Right forelimb (tissue), 1 donor: ENCODE results near the gene SPATA31E1.
"Not testable (repeated sequence)": the region's sequence is repeated elsewhere in the genome, so short reads cannot be mapped to it uniquely, and the experiment has no call there.

Experiments used
- DNase-seq: peaks from one replicate; pipeline ENCODE4 v3.0.0-alpha.2; 2018

SPATA31E1 gene

DNA sequence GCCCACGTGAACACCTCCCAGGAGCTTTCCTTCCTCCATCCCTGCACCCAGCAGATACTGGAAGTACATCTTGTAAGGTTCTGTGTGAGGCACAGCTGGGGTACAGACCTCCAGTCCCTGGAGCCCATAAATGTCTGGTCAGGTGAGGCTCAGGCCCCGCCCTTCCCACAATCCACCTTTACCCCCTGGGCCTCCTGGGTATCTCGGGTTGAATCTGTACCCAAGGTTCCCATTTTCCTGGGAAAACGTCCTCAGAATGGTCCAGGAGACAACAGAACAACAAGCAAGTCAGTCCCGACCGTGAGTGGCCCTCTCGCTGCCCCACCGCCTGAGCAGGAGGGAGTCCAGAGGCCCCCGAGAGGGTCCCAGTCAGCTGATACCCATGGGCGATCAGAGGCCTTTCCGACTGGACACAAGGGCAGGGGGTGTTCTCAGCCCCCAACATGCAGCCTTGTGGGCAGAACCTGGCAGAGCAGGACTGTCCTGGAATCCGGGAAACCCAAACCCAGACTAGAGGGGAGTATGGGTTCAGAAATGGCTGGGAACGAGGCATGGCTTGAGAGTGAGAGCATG, 4.3 kb downstream of the SPATA31E1 start:
- DNase-seq: no peak

DNA sequence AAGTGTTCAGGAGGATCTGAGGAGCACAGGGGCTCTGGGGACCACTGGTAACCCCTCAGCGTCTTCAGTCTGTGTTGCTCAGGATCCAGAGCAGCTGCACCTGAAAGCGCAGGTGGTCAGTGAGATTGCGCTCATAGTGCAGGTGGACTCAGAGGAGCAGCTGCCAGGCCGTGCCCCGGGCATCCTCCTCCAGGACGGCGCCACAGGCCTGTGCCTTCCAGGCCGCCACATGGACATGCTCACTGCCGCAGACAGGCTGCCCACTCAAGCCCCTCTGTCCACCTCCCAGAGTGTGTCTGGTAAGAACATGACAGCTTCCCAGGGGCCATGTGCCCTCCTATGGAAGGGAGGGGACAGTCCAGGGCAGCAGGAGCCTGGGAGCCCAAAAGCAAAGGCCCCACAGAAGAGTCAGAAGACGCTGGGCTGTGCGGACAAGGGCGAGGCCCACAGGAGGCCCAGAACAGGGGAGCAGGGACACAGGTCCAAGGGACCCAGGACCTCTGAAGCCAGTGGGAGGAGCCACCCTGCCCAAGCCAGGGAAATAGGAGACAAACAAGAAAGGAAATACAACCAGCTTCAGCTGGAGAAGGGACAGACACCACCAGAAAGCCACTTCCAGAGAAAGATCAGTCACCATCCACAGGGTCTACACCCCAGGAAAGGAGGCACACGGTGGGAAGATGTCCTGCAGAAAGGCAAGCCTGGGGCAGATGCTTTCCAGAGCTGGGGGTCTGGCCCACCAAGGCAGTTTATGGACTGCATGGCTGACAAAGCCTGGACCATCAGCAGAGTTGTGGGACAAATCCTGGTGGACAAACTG, 5.2 kb downstream of the SPATA31E1 start:
- DNase-seq: no peak

DNA sequence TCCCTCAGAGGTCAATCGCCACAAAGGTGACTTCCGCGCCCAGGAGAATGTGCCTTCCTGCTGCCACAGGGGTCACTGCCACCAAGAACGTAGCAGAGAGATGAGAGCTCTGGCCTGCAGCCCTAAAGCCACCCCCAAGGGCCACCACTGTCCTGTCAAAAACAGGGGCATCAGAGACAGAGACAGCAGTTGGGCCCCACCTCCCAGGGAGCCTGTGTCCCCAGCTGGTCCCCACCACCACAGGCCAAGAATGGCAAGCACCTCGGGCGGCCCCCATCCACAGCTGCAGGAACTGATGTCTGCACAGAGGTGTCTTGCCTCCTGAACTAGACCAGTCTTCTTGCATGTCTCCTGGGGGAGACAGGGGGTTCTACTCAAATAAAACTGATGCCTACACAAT, 5.8 kb downstream of the SPATA31E1 start:
- no peak for DNase-seq

DNA sequence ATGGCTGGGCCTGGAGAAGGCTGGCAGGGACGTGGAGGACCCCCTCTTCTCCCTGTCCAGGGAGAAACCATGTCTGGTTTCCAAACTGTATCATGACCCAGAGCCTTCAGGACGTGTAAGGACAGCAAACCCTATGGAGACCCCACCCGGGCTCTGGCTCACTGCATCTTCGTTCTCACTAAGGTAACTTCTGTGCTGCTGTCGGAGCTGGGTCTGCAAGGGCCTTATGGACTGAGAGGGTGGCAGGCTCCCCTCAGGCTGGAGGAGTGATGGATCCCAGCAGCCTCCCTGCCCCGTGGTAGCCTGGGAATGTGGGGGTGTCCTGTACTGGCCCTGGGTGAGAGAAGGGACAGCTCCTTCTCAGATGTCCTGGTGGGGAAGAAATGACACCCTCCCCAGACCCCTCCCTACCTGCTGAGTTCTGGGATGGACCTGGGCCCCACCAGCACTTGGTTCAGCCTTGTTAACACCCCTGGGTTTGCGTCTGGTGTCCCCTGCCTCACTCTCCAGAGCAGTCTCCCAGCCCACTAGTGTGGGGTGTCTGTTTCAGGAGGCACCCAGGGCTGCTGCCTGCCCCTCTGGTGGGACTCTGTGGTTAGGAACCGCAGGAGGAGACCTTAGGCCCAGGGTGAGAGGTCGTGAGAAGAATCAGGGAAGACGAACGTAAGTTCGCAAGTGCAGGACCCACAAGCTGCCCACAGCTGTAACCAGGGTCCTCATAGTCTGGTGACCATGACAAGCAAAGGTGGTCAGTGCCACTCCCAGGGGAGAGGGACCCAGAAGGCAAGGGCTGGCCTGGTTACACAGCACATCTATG, 6.6 kb downstream of the SPATA31E1 start:
- no peak for DNase-seq

DNA sequence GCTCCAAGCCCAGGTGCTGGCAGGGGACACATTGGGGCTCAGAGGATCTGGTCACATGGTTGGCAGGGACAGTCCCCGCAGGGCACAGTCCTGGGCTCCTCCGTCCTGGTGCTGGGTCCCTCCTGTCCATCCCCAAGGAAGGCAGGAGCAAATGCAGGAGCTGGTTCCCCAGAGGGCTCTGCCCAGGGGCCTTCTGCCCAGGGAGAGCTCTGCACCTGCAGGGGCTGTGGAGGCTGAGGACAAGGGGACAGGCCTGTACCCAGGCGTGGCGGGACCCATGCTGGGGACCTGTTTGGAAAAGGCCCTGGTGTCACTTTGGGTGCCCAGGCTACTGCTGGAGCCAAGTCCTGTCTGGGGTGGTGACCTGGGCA, 7.2 kb downstream of the SPATA31E1 start:
- no peak for DNase-seq

DNA sequence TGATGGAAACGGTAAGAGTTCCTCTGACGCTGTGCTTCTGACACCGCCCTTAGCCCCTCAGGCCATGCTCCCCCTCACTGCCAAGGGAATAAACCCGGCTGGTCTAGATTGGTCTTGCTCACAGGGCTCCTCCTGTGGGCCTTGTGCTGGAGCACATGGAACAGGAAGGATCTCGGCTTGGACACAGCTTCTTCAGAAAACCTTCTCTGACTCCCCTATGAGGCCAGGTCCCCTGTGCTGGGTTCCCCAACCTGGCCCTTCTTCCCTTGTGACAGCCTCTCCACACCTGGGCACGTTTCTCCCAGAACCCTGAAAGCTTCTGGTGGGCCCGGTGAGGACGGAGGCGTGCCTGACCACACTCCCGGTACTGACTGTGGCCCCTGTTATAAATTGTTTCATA, 8.2 kb downstream of the SPATA31E1 start:
- DNase-seq: peak; percentile 24

DNA sequence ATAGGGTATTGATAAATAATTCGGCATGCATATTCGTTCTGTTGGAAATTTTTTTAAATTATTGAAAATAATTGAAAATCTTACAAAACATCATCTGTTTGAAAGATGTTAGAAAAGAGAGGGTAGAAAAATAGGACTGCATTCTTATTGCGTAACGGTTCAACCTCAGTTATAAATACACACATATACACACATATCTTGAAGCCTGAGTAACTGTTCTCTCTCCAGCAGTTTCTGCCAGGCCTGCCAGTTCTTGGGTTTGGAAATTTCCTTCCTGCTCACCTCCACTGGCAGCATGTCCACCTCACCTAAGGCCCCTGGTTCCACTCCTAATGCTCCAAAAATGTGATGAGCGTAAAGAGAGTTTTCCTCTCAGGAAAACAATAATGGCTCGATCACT, 9.1 kb downstream of the SPATA31E1 start:
- no peak for DNase-seq

DNA sequence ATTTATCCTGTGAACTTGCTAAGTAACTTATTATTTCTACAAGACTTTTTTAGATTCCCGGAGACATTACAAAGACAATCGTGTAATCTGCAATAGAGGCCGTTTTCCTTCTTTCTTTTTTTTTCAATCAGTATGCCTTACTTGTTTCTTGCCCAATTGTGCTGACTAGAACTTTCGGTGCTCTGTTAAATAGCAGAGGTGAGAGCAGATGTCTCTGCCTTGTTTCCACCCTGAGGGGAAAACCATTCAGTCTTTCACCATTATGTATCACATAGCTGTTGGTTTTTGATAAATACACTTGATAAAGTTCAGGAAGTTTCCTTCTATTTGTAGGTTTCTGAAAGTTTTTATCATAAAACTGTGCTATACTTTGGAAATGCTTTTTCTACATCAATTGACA, 10.3 kb downstream of the SPATA31E1 start:
- no peak for DNase-seq

DNA sequence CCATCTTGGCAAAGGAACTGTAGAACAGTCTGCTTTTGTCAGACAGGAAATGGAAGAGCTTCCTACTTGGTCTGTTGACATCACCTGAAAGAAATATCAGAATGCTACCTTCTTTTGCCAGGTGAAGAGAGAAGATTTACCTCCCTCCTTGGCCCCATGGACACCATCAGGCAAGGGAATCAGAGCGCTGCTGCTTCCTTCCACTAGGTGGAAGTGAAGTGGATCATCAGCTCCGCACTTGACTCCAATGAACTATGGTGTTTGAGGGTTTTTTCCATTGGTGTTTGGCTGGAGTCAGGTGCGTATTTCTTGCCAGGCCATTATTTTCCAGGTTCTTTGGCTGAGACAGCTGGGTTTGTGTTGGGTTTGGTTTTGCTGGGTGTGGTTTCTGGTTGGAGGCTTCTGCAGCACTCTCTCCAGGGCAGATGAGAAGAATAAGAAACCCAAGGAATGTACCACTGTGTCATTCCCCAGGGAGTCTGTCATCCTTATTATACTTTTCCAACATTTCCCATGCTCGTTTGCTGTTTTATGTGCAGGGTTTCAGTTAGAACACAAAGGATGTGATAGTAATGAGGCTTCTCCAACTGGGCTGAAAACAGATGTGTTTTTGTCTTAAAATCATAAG, 12.4 kb downstream of the SPATA31E1 start:
- DNase-seq: no peak

DNA sequence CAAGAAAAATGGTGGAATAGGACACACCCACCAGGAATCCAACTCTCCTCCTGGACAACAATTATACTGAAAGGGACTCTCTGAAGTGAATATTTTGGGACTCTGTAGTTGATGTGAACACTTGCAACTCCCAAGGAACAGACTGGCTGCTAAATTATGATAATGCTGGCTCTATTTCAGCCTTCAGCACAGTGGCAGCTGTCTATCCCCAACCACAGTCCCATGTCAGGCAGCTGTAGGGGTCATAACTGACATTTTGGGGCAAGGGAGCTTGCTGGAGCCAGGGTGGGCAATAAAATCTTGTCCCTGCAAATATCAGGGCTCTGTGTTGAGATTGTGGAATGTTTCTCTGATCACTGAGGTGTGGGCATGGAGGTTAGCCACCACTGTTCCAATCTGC, 14.2 kb downstream of the SPATA31E1 start:
- DNase-seq: no peak

DNA sequence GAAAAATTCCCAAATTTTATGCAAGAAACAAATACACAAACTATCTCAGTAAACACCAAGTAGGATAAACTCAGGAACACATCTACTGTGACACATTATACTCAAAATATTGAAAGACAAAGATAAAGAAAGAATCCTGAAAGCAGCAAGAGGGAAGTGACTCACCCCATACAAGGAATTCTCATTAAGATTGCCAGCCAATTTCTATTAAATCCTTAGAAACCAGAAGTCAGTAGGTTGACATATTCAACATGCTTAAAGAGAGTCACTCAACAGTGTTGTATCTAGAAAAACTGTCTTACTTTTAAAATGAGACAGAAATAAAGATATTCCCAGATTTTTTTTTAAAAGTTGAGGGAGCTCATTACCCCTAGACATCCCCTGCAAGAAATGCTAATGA, 15.5 kb downstream of the SPATA31E1 start:
- DNase-seq: no peak

DNA sequence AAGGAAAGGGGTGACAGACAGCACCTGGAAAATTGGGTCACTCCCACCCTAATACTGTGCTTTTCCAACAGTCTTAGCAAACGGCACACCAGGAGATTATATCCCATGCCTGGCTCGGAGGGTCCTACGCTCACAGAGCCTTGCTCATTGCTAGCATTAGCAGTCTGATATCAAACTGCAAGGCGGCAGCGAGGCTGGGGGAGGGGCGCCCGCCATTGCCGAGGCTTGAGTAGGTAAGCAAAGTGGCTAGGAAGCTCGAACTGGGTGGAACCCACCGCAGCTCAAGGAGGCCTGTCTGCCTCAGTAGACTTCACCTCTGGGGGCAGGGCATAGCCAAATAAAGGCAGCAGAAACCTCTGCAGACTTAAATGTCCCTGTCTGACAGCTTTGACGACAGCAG, 19.7 kb downstream of the SPATA31E1 start:
- DNase-seq: not testable (repeated sequence)

DNA sequence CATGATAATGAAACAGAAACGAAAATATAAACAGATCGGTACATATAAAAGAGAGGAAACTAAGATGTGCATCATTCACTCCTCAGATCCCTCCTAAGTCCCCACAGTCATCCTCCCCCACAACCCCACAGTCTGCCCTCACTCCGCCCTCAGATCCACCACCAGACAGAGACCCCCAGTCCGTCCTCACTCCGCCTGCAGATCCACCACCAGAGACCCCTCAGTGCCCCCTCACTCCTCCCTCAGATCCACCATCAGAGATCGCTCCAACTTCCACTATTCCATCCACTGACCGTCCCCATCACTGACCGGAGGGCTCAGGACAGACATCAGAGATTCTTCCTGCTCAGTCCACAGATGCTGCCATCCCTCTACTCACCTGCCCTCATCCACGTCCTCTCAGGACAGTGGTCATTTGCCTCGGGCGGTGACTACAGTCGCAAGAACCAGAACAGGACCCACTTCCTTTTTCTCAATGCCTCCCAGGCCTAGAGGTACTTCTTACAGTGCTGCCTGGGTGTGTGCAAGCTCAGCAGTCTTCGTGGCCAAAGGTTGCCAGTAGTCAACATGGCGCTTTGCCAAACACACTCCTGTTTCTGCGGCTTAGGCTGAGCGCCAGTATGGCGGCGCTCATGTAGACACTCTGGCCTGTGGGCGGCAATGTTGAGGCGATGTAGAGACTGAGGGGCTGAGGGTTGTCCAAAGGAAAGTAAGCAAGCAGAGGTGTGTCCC, 26.8 kb downstream of the SPATA31E1 start:
- no peak for DNase-seq

DNA sequence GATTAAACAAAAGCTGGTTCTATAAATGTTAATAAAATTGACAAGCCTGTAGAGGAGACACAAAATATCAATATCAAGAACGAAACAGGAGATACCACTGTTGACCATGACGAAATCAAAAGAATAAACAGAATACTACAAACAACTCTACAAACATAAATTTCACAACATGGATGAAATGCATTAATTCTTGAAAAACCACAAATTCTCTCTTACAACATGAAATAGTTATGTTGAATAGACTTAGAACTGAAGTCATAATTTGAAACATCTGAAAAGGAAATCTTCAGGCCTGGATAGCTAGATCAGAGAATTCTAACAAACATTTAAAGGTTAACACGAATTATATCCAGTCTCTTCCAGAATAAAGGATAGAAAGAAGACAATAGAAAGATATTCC, 28.1 kb downstream of the SPATA31E1 start:
- no peak for DNase-seq

DNA sequence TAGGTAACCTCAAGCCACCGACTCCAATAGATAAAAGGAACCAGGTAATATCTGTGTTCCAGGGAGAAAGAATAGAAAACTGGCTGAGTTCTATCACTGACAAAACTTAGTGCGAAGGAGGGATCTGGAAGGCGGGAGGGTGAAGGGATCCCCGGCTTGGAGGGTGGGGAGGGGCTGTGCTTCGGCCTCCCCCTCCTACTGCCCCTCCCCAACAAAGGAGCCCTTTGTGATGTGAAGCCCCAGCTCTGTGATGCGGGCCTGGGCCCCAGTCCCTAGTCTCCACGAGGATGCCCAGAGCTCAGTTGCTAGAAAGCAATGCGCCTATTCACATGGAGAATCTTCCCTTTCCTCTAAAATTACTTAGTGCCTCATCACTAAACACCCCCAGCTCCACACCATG, 35.0 kb downstream of the SPATA31E1 start, which contains the start of gene SPATA31C1:
TSS of gene SPATA31C1 (plus strand) at position 301 of the 400 bp plus-strand sequence.
- not testable (repeated sequence) for DNase-seq

DNA sequence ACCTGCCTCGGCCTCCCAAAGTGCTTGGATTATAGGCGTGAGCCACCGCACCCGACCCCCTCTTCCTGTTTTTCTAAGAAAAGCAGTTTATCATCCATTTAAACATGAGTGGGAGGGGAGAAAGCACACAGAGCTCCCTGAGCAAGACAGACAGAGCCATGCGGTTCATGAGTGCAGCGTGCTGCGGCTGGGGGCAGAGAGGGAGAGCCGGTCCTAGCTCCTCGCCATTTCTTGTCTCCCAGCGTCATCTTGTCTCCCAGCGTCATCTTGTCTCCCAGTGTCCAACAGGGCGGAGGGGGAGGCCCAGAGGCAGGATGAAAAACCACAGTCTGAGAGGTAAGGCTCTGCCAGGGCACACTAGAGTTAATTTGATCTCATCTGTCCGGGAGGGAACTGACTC, 36.3 kb downstream of the SPATA31E1 start:
- DNase-seq: not testable (repeated sequence)

DNA sequence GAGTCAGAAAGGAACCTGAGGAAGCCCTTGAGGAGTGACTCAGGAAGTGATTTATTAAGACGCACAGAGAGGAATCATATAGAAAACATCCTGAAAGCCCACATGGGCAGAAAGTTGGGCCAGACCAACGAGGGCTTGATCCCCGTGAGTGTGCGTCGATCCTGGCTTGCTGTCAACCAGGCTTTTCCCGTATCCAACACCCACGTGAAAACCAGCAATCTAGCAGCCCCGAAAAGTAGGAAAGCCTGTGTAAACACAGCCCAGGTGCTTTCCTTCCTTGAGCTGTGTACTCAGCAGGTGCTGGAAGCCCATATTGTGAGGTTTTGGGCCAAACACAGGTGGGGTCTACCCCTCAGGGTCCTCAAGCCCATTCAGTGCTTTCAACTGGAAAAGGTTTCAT, 38.9 kb downstream of the SPATA31E1 start:
- not testable (repeated sequence) for DNase-seq

DNA sequence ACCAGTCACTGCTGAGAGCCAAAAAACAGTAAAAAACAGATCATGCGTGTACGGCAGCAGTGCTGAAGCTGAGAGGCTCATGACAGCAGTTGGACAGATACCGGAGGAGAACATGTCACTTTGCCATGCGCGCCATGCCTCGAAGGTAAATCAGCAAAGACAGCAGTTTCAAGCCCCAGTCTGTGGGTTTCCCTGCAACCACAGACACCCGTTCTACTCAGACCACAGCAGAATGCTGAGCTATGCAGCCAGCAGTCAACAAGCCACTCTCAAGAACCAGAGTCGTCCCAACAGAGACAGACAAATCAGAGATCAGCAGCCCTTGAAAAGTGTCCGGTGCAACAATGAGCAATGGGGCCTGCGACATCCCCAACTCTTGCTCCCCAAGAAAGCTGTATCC, 40.3 kb downstream of the SPATA31E1 start:
- DNase-seq: not testable (repeated sequence)

DNA sequence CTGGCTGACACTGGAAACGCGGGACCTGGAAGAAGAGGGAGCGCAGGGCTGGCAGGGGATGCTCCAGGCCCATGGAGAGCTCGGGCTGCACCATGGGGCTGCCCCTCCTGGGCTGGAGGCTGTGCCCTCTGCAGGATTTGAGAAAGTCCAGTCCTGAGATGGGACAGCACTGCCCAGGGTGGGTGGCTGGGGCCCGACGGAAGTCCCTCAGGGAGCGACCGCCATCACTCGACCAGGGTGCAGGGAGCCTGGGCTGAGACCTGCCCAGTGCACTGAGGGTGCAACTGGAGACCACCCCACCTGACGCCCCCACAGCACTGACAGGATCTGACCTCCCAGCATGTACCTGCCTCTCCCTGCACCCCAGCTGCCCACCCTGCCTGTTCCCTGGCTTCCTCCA, 42.2 kb downstream of the SPATA31E1 start:
- DNase-seq: not testable (repeated sequence)

DNA sequence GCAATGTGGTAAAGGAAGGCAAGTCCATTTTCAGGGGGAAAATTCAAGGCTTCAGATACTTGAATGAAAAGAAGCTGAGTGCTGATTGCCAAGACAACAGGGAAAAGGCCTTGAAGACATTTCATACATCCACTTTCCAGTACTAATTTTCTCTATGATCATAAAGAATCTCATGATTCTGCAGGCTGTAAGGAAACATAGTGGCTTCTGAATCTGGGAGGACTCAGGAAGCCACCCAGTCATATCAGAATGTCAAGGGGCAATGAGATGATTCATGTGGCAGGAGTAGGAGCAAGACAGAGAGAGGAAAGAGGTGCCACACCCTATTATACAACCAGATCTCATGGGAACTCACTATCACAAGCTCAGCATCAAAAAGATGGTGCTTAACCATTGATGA, 46.5 kb downstream of the SPATA31E1 start:
- DNase-seq: not testable (repeated sequence)

DNA sequence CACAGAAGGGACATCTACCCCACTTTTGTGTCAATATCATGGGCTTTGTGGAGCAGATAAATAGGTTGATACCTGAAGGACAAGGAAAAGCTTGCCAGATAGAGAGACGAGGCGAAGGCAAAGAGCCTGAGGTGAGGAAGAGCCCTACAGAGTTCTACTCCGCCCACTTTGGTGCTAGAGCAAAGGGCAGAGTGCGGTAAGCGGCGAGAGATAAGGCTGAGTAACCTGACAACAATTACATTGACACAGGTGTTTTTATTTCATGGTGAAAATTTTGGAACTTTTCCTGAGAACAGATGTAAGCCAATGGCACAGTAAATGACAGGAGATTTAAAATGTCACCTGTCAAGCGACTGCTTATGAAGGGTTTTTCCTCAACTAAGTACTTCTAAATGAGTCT, 51.8 kb downstream of the SPATA31E1 start:
- DNase-seq: not testable (repeated sequence)

DNA sequence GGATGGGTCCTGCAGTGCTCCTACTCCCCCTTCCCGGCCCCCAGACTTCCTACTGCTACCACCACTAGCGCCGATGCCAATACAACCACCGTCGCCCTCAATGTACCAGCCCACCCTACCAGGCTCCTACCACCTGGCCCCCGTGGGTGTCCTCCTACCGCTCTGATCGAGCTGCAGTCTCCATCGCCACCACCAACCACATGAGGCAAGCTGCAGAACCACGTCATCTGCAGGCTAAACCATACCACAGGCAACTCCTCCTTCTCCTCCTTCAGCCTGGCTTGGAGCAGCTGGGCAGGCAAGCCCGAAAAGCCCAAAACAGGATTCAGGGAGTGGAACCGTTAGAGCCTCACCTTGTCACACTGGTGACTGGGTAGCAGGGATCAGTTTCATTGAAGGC, 54.7 kb downstream of the SPATA31E1 start:
- DNase-seq: not testable (repeated sequence)

DNA sequence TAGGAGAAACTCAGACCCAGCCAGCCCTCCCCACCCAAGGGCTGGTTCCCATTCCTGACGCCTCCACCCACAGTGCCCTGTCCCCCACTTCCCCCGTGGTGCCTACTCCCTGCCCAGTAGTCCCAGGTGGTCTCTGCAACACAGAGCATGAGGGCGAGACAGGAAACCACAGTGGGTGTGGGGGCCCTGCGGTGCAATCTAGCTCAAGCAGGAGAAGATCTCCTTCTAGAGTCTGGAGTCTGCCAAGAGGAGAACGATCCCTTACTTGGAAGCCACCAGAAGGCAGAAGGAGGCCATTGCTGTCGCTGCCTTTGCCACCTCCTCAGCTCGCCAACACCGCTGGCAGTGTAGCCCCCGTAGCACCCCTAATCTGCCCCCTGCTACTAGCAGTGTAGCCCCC, 55.2 kb downstream of the SPATA31E1 start:
- not testable (repeated sequence) for DNase-seq
